Liver (tissue), 3 donors: ENCODE measurements around the gene XYLT1.

Source experiments
- ATF3 ChIP-seq: IDR thresholded peaks from 2 replicates; pipeline ENCODE4 v1.6.1; 2016; ENCODE audit warnings: antibody characterized with exemption
- CTCF ChIP-seq: fragments of 150-350 bp; IDR thresholded peaks from 2 replicates; pipeline ENCODE4 v1.5.1; 2017; ENCODE audit warnings: improper control_type of control experiment, low read depth, low read length; ENCODE audit not compliant: missing input control
- EGR1 ChIP-seq, 2 donors: IDR thresholded peaks; 2 replicates each; pipeline ENCODE4 v1.6.1; 2016 to 2018; ENCODE audit warnings: antibody characterized with exemption in 2 of 2, low read depth in 2 of 2
- MAX ChIP-seq: IDR thresholded peaks from 2 replicates; pipeline ENCODE4 v1.6.1; 2016; ENCODE audit warnings: antibody characterized with exemption
- REST ChIP-seq: IDR thresholded peaks from 2 replicates; pipeline ENCODE4 v1.6.1; 2016; ENCODE audit warnings: antibody characterized with exemption, mild to moderate bottlenecking
- RXRA ChIP-seq, 2 donors: IDR thresholded peaks; 2 replicates each; pipeline ENCODE4 v1.6.1; 2017 to 2018; ENCODE audit warnings: antibody characterized with exemption in 2 of 2, mild to moderate bottlenecking in 1 of 2
- SP1 ChIP-seq: IDR thresholded peaks from 2 replicates; pipeline ENCODE4 v1.6.1; 2018; ENCODE audit warnings: antibody characterized with exemption, mild to moderate bottlenecking
- YY1 ChIP-seq: IDR thresholded peaks from 2 replicates; pipeline ENCODE4 v1.6.1; 2016; ENCODE audit warnings: antibody characterized with exemption, mild to moderate bottlenecking
- ZBTB33 ChIP-seq: IDR thresholded peaks from 2 replicates; pipeline ENCODE4 v1.6.1; 2016; ENCODE audit warnings: antibody characterized with exemption
- donor health status: healthy.
- donor health status: healthy.

- TF ChIP-seq REST (no peak), CTCF (no peak), ZBTB33 (no peak), YY1 (no peak), EGR1 (IDR thresholded peaks at IDR 0.05; ENCODE audit: low read depth in 2 of 2) (no peak), RXRA (IDR thresholded peaks at IDR 0.05) (no peak), SP1 (no peak), MAX (no peak), ATF3 (no peak)
Observed at GRCh38 chr16:17305694-17306093, 165.1 kb downstream of the XYLT1 start.
